HL-60/S4 treated with retinoic acid at 250 ng/mL for 4 days and 3 days (cell line): ENCODE results near the gene C17orf114.

Source experiments
- in situ Hi-C: fragments of 300-500 bp; cut with MboI; formaldehyde crosslinking; loops from 2 replicates; pipeline ENCODE4 v1.7.0; 2022; ENCODE audit warnings: low sequenced_read_pairs

Gene C17orf114

DNA sequence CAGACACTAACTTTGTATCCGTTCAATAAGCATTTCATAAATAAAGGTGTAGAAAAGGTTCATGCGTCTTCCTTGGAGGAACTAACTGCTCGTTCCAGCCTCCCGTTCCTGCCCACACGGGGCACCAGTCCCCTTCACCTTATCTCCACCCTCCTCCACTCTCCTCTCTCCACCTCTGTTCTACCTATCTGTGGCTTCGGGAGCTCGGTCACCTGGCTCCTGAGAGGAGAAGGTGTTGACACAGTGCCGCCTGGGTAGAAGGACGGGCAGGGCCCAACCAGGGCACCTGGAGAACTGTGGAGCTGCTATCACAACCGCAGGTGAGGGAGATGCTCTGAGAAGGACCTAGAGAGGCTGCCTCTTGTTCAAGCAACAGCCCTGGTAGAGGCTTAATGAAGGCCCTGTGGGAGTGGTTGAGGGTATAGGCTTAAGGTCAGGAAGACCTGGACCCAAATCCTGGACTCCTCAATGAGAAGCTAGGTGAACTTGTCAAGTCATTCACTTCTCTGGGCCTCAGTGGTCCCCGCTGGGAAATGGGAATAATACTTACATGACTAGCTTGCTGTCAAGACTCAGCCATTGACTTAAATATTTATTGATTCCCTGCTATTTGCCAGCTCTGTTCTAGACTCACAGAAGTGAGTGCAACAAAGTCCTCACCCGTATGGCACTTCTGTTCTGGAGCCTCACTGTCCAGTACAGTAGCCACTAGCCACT lies 21.4 kb upstream of the C17orf114 start:
- in situ Hi-C loops = no loop called here

- in situ Hi-C loops = no loop called here
These were observed 20.7 kb upstream of the C17orf114 start for GRCh38 chr17:4822835-4823234.

GRCh38 chr17:4818276-4818675 lies 16.1 kb upstream of the C17orf114 start:
- in situ Hi-C loops = no loop called here

GRCh38 chr17:4816826-4817225 lies 14.7 kb upstream of the C17orf114 start:
- in situ Hi-C loops = no loop called here

- in situ Hi-C loops = no loop called here
These were observed 13.0 kb upstream of the C17orf114 start for GRCh38 chr17:4815043-4815675.

DNA sequence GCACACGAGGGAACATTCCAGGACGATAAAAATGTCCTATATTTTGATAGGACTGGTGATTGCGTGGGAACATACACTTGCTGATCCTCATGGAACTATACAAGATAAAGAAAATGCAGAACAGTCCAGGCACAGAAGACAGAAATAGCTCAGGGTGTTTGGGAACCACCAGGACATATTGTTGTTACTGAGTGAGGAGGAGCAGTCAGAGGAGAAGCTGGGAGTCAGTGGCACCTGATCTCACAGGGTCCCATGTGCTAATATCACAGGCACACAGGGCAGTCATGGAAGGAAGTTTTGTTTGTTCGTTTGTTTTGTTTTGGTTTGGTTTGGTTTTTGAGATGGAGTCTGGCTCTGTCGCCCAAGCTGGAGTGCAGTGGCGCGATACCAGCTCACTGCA lies 10.6 kb upstream of the C17orf114 start:
- in situ Hi-C loops = no loop called here

- in situ Hi-C loops = no loop called here
These were observed 9.3 kb upstream of the C17orf114 start for GRCh38 chr17:4811471-4811870.

GRCh38 chr17:4810696-4811290 lies 8.7 kb upstream of the C17orf114 start:
- in situ Hi-C loops = no loop called here

DNA sequence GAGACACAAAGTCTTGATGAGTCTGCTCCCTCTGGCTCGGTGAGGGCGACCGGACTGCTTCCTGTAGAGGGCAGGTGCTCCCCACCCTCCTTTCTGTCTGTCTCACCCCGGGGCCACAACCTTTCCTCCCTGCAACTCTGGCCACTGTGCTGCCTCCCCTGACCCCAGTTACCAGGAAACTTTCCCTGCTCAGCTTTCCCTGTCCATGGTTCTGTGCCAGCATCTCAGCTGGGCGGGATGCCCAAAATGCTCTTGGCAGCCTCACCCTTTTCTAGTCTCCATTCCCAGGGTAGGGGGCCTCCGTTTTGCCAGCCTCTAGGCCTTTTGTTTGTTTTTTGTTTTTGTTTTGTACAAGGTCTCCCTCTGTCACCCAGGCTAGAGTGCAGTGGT lies 6.2 kb upstream of the C17orf114 start:
- in situ Hi-C loops = no loop called here

DNA sequence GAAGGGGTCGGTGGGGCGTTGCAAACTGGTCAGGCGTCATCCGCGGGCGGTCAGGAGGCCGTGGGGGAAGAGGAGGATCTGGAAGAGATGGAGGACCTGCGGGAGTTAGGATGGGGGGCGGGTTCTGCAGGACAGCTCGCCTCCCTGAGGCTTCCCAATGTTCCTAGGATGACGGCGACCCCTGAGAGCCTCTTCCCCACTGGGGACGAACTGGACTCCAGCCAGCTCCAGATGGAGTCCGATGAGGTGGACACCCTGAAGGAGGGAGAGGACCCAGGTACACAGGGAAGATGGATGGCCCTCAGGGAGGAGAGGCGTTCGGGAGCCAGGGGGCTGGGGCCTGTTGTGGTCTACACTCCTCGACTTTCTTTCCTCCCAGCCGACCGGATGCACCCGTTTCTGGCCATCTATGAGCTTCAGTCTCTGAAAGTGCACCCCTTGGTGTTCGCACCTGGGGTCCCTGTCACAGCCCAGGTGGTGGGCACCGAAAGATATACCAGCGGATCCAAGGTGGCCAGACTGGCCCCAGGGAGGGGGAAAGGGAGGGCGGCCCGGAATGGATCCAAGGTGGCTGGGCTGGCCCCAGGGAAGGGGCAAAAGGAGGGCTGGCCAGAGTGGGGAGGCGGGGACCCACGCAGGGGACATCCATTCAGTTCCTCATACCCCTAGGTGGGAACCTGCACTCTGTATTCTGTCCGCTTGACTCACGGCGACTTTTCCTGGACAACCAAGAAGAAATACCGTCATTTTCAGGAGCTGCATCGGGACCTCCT lies 5.7 kb upstream of the C17orf114 start:
- in situ Hi-C loops = no loop called here

DNA sequence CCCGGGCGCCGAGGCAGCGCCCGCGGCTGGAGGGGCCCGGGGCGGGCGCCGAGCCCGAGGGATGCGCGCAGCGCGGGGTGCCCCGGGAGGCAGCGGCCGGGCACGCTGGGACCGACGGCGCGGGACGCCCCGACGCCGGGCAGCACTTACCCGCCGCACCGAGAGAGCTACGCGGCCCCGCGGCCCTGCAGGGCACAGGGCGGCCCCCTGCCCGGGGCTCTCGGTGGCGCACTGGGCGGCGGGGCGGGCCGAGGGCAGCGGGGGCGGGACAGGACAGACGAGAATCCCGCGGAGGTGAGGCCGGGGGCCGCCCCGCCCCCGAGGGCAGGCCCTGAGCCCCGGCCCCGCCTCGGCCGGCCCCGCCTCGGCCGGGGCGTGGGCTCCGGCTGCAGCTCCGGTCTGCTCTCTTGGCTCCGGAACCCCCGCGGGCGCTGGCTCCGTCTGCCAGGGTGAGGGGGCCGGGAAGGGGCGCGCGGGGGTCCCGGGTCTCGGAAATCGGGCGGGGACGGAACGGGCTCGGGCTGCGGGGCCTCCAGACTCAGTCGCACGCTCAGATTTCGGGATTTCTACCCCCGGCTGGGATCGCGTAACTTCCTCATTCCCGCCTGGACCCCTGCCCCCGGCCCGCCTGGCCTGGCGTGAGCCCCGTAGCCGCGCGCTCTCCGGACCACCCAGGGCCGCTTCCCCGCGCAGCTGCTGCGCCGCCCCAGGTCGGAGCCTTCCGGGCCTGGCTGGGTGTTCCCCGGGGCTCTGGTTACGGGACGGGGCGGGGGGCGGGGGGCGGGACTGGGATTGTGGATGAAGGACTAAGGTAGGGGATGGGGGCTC lies 4.9 kb upstream of the C17orf114 start, which contains the start of gene PLD2:
Gene PLD2 (plus strand): TSS at position 376 of the 828 bp plus-strand sequence. CDS start 621 bp downstream, outside the sequence.
- in situ Hi-C loops = no loop called here

GRCh38 chr17:4806456-4806776 lies 4.3 kb upstream of the C17orf114 start:
- in situ Hi-C loops = no loop called here

- in situ Hi-C loops = no loop called here
These were observed 1.5 kb downstream of the C17orf114 start for GRCh38 chr17:4800462-4801196.

GRCh38 chr17:4796552-4796920 lies 5.6 kb downstream of the C17orf114 start:
- in situ Hi-C loops = no loop called here

DNA sequence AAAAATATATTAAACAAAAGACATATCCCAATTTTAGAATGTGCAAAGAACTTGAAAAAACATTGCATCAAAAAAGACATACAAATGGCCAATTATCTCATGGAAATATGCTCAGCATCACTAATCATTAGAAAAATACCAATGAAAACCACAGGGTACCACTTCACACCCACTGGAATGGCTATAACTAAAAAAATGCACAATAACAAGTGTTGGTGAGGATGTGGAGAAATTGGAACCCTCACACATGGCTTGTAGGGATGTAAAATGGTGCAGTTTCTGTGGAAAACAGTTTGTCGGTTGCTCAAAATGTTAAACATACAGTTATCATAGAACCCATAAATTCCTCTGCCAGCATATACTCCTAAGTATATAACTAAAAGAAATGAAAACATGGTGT lies 7.0 kb downstream of the C17orf114 start:
- in situ Hi-C loops = no loop called here

GRCh38 chr17:4790705-4791088 lies 11.4 kb downstream of the C17orf114 start:
- in situ Hi-C loops = no loop called here

GRCh38 chr17:4789951-4790704 lies 12.0 kb downstream of the C17orf114 start:
- in situ Hi-C loops = no loop called here

GRCh38 chr17:4789701-4789950 lies 12.5 kb downstream of the C17orf114 start:
- in situ Hi-C loops = no loop called here

DNA sequence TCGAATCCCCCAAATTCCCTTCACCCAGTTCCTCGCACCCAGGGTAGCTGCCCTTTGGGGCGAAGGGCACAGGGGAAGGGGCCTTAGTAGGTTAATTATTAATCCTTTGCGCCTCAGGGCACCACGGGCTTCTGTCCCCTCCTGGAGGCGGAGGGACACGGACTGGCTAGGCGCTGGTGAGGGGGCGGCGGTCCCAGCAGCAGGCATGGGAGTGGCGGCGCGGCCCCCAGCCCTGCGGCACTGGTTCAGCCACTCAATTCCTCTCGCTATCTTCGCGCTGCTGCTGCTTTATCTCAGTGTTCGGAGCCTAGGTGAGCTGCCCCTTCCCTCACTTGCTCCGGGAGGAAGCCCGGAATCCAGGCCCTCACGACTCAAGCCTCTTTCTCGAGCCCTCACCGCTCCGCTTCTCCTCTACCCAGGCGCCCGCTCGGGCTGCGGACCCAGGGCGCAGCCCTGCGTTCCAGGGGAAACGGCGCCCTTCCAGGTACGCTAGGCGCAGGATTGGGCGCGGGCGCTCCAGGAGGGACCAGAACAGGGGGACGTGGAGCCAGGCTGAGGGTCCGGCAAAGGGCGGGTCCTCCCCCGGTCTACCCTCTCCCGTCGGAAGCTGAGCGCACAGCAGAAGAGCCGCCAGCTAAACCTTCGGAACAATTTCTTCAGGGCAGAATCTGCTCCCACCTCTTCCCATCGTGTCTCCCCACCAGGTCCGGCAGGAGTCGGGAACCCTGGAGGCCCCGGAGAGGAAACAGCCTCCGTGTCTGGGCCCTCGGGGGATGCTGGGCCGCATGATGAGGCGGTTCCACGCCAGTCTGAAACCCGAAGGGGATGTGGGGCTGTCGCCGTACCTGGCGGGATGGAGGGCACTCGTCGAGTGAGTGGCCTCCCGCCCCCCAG lies 13.1 kb downstream of the C17orf114 start, which contains the start of gene GLTPD2:
Gene GLTPD2 (plus strand): TSS at position 158 of the 894 bp plus-strand sequence. CDS start 48 bp downstream, at position 206.
- in situ Hi-C loops = no loop called here
